Measurements from ENCODE around the gene TBC1D22A. TPM values are rescaled to one million over a fixed set of nuclear protein-coding genes. Genes with fewer than 3 reads are reported as not detected.

The TBC1D22A gene
- total RNA-seq, 1 experiment from 2014 or later, result 32.6 TPM

DNA sequence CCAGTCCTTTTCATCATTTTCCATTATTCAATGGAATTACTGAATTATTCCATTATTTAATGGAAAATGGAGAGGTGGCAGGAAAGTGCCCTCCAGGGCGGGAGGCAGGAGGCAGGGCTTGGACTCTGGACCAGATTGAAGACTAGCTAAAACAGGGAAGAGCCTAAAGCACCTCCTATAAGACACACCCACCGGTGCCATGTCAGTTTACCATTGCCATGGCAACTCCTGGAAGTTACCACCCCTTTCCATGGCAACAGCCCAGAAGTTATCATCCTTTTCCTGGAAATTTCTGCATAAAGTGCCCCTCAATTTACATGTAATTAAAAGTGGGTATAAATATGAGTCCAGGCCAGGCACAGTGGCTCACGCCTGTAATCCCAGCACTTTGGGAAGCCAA lies 443.7 kb downstream of the TBC1D22A start:
- Histone ChIP-seq H3K9me3 (no peaks in the 10 kb centered on the region), H3K27me3 (replicated peaks; ENCODE audit: control insufficient read depth, insufficient read depth, low read length) (no peaks in the 10 kb centered on the region), H3K4me1 (no peaks in the 10 kb centered on the region), H3K4me3 (ENCODE audit: low read depth, low read length) (no peak overlapping the region), H3K36me3 (ENCODE audit: control insufficient read depth, insufficient read depth, low read length) (no peaks in the 10 kb centered on the region)
- no TSS peak for BruUV-seq (replicated peaks)
- no peak overlapping the region for H3K27ac Mint-ChIP-seq (ENCODE audit: unreplicated experiment)
- peaks cover 8% of the 10 kb centered on the region for H3K27me3 Mint-ChIP-seq (ENCODE audit: insufficient read depth, unreplicated experiment)
- TF ChIP-seq CTCF (IDR thresholded peaks at IDR 0.05; ENCODE audit: insufficient read depth in 1 of 2, low read depth in 1 of 2, low read length in 1 of 2, severe bottlenecking in 1 of 2, unreplicated experiment in 1 of 2), result no peak
- POLR2A ChIA-PET, result no interaction called here
- no peak for DNase-seq
- H3K9me3 Mint-ChIP-seq (ENCODE audit: unreplicated experiment), result no peaks in the 10 kb centered on the region
- CTCF ChIA-PET, result no interaction called here
- peaks cover 7% of the 10 kb centered on the region for H3K36me3 Mint-ChIP-seq (ENCODE audit: insufficient read depth, unreplicated experiment)
- peaks cover 7% of the 10 kb centered on the region for H3K4me1 Mint-ChIP-seq (ENCODE audit: low read depth, unreplicated experiment)
- no peak overlapping the region for H3K4me3 Mint-ChIP-seq (ENCODE audit: unreplicated experiment)
- intact Hi-C loops (cut with micrococcal nuclease; ENCODE audit: unreplicated experiment), result no loop called here

DNA sequence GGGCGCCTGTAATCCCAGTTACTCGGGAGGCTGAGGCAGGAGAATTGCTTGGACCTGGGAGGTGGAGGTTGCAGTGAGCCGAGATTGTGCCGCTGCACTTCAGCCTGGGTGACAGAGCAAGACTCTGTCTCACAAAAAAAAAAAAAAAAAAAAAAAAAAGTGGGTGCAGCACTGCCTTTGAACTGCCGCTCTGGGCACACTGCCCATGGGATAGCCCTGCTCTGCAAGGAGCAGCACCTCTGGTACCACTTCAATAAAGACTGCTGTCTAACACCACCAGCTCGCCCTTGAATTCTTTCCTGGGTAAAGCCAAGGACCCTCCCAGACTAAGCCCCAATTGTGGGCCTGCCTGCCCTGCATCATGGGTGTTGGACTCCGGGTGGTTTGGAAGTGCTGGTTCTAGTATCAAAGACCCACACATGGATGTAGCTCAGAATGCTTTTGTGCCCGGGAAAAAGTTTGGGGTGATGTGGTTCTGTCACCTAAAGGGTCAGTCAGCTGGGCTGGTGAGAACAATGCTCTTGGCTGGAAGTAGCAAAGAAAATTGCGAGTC lies 444.3 kb downstream of the TBC1D22A start:
- no peak for DNase-seq
- Mint-ChIP-seq H3K4me1 (ENCODE audit: low read depth, unreplicated experiment) (peaks cover 7% of the 10 kb centered on the region), H3K27me3 (ENCODE audit: insufficient read depth, unreplicated experiment) (peaks cover 8% of the 10 kb centered on the region), H3K36me3 (ENCODE audit: insufficient read depth, unreplicated experiment) (peaks cover 7% of the 10 kb centered on the region), H3K27ac (ENCODE audit: unreplicated experiment) (no peak overlapping the region), H3K4me3 (ENCODE audit: unreplicated experiment) (no peak overlapping the region), H3K9me3 (ENCODE audit: unreplicated experiment) (no peaks in the 10 kb centered on the region)
- ChIA-PET CTCF (no interaction called here), POLR2A (no interaction called here)
- intact Hi-C loops (cut with micrococcal nuclease; ENCODE audit: unreplicated experiment), result no loop called here
- BruUV-seq (replicated peaks), result no TSS peak
- Histone ChIP-seq H3K4me1 (no peaks in the 10 kb centered on the region), H3K27me3 (replicated peaks; ENCODE audit: control insufficient read depth, insufficient read depth, low read length) (no peaks in the 10 kb centered on the region), H3K9me3 (no peaks in the 10 kb centered on the region), H3K4me3 (ENCODE audit: low read depth, low read length) (no peak overlapping the region), H3K36me3 (ENCODE audit: control insufficient read depth, insufficient read depth, low read length) (no peaks in the 10 kb centered on the region)
- TF ChIP-seq CTCF (IDR thresholded peaks at IDR 0.05; ENCODE audit: insufficient read depth in 1 of 2, low read depth in 1 of 2, low read length in 1 of 2, severe bottlenecking in 1 of 2, unreplicated experiment in 1 of 2), result no peak

DNA sequence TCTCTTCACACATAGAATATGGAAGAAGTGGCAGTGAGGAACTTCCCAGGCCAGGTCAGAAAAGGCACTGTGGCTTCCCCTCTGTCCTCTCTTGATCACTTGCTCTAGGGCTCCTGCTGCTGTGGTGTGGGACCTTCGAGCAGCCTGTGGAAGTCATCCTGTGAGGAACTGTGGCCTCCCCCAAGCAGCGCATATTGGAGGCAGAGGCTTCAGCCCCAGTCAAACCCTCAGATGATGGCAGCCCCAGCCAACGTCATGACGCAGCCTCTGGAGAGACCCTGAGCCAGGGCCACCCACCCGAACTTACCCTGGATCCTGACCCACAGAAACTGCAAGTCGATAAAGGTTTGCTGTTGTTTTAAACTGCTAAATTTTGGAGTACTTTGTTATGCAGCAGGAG lies 444.9 kb downstream of the TBC1D22A start:
- intact Hi-C loops (cut with micrococcal nuclease; ENCODE audit: unreplicated experiment), result no loop called here
- Histone ChIP-seq H3K4me3 (ENCODE audit: low read depth, low read length) (no peak overlapping the region), H3K9me3 (no peaks in the 10 kb centered on the region), H3K4me1 (no peaks in the 10 kb centered on the region), H3K27me3 (replicated peaks; ENCODE audit: control insufficient read depth, insufficient read depth, low read length) (no peaks in the 10 kb centered on the region), H3K36me3 (ENCODE audit: control insufficient read depth, insufficient read depth, low read length) (no peaks in the 10 kb centered on the region)
- no peak overlapping the region for H3K27ac Mint-ChIP-seq (ENCODE audit: unreplicated experiment)
- no peaks in the 10 kb centered on the region for H3K9me3 Mint-ChIP-seq (ENCODE audit: unreplicated experiment)
- no peak for TF ChIP-seq CTCF (IDR thresholded peaks at IDR 0.05; ENCODE audit: insufficient read depth in 1 of 2, low read depth in 1 of 2, low read length in 1 of 2, severe bottlenecking in 1 of 2, unreplicated experiment in 1 of 2)
- no peak for DNase-seq
- H3K27me3 Mint-ChIP-seq (ENCODE audit: insufficient read depth, unreplicated experiment), result peaks cover 8% of the 10 kb centered on the region
- H3K4me1 Mint-ChIP-seq (ENCODE audit: low read depth, unreplicated experiment), result peaks cover 7% of the 10 kb centered on the region
- ChIA-PET POLR2A (no interaction called here), CTCF (no interaction called here)
- BruUV-seq (replicated peaks), result no TSS peak
- peaks cover 7% of the 10 kb centered on the region for H3K36me3 Mint-ChIP-seq (ENCODE audit: insufficient read depth, unreplicated experiment)
- H3K4me3 Mint-ChIP-seq (ENCODE audit: unreplicated experiment), result no peak overlapping the region
